ACC112 (cell line): ENCODE results near the gene SOX2.

ENCODE experiments used
- H2AFZ ChIP-seq: fragments of 200-600 bp; sonication (generic); one replicate; pipeline ENCODE4 v1.6.0; 2017; ENCODE audit warnings: antibody characterized with exemption, low read length; ENCODE audit not compliant: unreplicated experiment
- H3K27ac ChIP-seq: fragments of 200-600 bp; sonication (generic); 2 replicates; pipeline ENCODE4 v1.5.1; 2014; ENCODE audit warnings: low read depth, mild to moderate bottlenecking, antibody characterized with exemption, low read length, moderate library complexity
- H3K27me3 ChIP-seq: fragments of 200-600 bp; sonication (generic); 2 replicates; pipeline ENCODE4 v1.6.1; 2014; ENCODE audit warnings: mild to moderate bottlenecking, antibody characterized with exemption, low read length, moderate library complexity, mixed read lengths; ENCODE audit not compliant: insufficient read depth
- H3K36me3 ChIP-seq: fragments of 200-600 bp; sonication (generic); 2 replicates; pipeline ENCODE4 v1.6.1; 2016; ENCODE audit warnings: mild to moderate bottlenecking, antibody characterized with exemption, low read length, moderate library complexity, mixed read lengths; ENCODE audit not compliant: insufficient read depth
- H3K4me1 ChIP-seq: fragments of 200-600 bp; sonication (generic); one replicate; pipeline ENCODE4 v1.6.1; 2016; ENCODE audit warnings: low read length, mixed read lengths; ENCODE audit not compliant: insufficient read depth, unreplicated experiment, control insufficient read depth
- H3K4me3 ChIP-seq: fragments of 200-600 bp; sonication (generic); 2 replicates; pipeline ENCODE4 v1.5.1; 2014; ENCODE audit warnings: mild to moderate bottlenecking, low read depth, low read length
- H3K79me2 ChIP-seq: fragments of 200-600 bp; sonication (generic); one replicate; pipeline ENCODE4 v1.6.0; 2016; ENCODE audit warnings: low read length; ENCODE audit not compliant: control insufficient read depth, unreplicated experiment, insufficient read depth

SOX2 gene

GRCh38 chr3:181717549-181718171 is 5.9 kb downstream of the SOX2 start:
- Histone ChIP-seq H3K27ac (no peak overlapping the region), H3K36me3 (no peaks in the 10 kb centered on the region), H2AFZ (no peak overlapping the region), H3K4me1 (no peaks in the 10 kb centered on the region), H3K79me2 (no peaks in the 10 kb centered on the region), H3K27me3 (peaks cover 99% of the 10 kb centered on the region), H3K4me3 (no peak overlapping the region)

GRCh38 chr3:181718369-181718768 is 6.6 kb downstream of the SOX2 start:
- Histone ChIP-seq H3K79me2 (no peaks in the 10 kb centered on the region), H3K36me3 (no peaks in the 10 kb centered on the region), H2AFZ (no peak overlapping the region), H3K27ac (no peak overlapping the region), H3K4me1 (no peaks in the 10 kb centered on the region), H3K27me3 (peaks cover 99% of the 10 kb centered on the region), H3K4me3 (no peak overlapping the region)

- H3K27ac ChIP-seq = no peak overlapping the region
- H3K79me2 ChIP-seq = no peaks in the 10 kb centered on the region
- peaks cover 99% of the 10 kb centered on the region for H3K27me3 ChIP-seq
- H2AFZ ChIP-seq = no peak overlapping the region
- no peaks in the 10 kb centered on the region for H3K4me1 ChIP-seq
- no peaks in the 10 kb centered on the region for H3K36me3 ChIP-seq
- H3K4me3 ChIP-seq = no peak overlapping the region
Measured at GRCh38 chr3:181718987-181719911, 7.5 kb downstream of the SOX2 start.

- H3K4me1 ChIP-seq = no peaks in the 10 kb centered on the region
- no peaks in the 10 kb centered on the region for H3K36me3 ChIP-seq
- peaks cover 99% of the 10 kb centered on the region for H3K27me3 ChIP-seq
- no peaks in the 10 kb centered on the region for H3K79me2 ChIP-seq
- no peak overlapping the region for H2AFZ ChIP-seq
- no peak overlapping the region for H3K27ac ChIP-seq
- no peak overlapping the region for H3K4me3 ChIP-seq
Measured at GRCh38 chr3:181719991-181720680, 8.4 kb downstream of the SOX2 start.

- Histone ChIP-seq H3K4me3 (no peak overlapping the region), H3K27me3 (peaks cover 99% of the 10 kb centered on the region)
Measured at GRCh38 chr3:181721046-181721875, 9.5 kb downstream of the SOX2 start.

GRCh38 chr3:181722156-181722555 is 10.4 kb downstream of the SOX2 start:
- Histone ChIP-seq H3K27me3 (peaks cover 99% of the 10 kb centered on the region), H3K27ac (no peak overlapping the region), H3K79me2 (no peaks in the 10 kb centered on the region), H2AFZ (no peak overlapping the region), H3K36me3 (no peaks in the 10 kb centered on the region), H3K4me3 (no peak overlapping the region), H3K4me1 (no peaks in the 10 kb centered on the region)

More at GRCh38 chr3:181721046-181721875, 9.5 kb downstream of the SOX2 start:
- no peaks in the 10 kb centered on the region for H3K79me2 ChIP-seq
- H3K27ac ChIP-seq = no peak overlapping the region
- no peaks in the 10 kb centered on the region for H3K36me3 ChIP-seq
- H2AFZ ChIP-seq = no peak overlapping the region
- no peaks in the 10 kb centered on the region for H3K4me1 ChIP-seq

GRCh38 chr3:181722766-181723425 is 11.2 kb downstream of the SOX2 start:
- Histone ChIP-seq H3K27me3 (peaks cover 99% of the 10 kb centered on the region), H2AFZ (no peak overlapping the region), H3K4me3 (no peak overlapping the region), H3K36me3 (no peaks in the 10 kb centered on the region), H3K27ac (no peak overlapping the region), H3K79me2 (no peaks in the 10 kb centered on the region), H3K4me1 (no peaks in the 10 kb centered on the region)

- H2AFZ ChIP-seq = no peak overlapping the region
- no peaks in the 10 kb centered on the region for H3K36me3 ChIP-seq
- no peaks in the 10 kb centered on the region for H3K4me1 ChIP-seq
- no peaks in the 10 kb centered on the region for H3K79me2 ChIP-seq
- no peak overlapping the region for H3K4me3 ChIP-seq
- no peak overlapping the region for H3K27ac ChIP-seq
- H3K27me3 ChIP-seq = peaks cover 99% of the 10 kb centered on the region
Measured at GRCh38 chr3:181723625-181724191, 12.0 kb downstream of the SOX2 start.

- Histone ChIP-seq H2AFZ (no peak overlapping the region), H3K27me3 (peaks cover 99% of the 10 kb centered on the region), H3K79me2 (no peaks in the 10 kb centered on the region), H3K27ac (no peak overlapping the region), H3K36me3 (no peaks in the 10 kb centered on the region), H3K4me1 (no peaks in the 10 kb centered on the region), H3K4me3 (no peak overlapping the region)
Measured at GRCh38 chr3:181724192-181724965, 12.7 kb downstream of the SOX2 start.
